Choroid plexus epithelial cell (primary cell): Measurements from ENCODE around the gene SPSB2.

Experiments used
- DNase-seq: peaks from one replicate; pipeline ENCODE4 v3.0.0-alpha.2; 2010; ENCODE audit warnings: low read depth
- H3K4me3 ChIP-seq: 2 replicates; pipeline ENCODE4 v1.5.1; 2011; ENCODE audit warnings: low read depth, mild to moderate bottlenecking, control low read depth, low read length, moderate library complexity
- CTCF ChIP-seq: conservative IDR thresholded peaks from 2 replicates; pipeline ENCODE4 v1.5.1; 2011; ENCODE audit warnings: low read depth, mild to moderate bottlenecking, control low read depth, inconsistent platforms, low read length, moderate library complexity

SPSB2 gene

GRCh38 chr12:6838854-6839253 is 34.2 kb downstream of the SPSB2 start:
- TF ChIP-seq CTCF: no peak
- no peak overlapping the region for H3K4me3 ChIP-seq
- no peak for DNase-seq

GRCh38 chr12:6837370-6838060 is 35.6 kb downstream of the SPSB2 start:
- no peak for DNase-seq
- no peak for TF ChIP-seq CTCF
- no peak overlapping the region for H3K4me3 ChIP-seq

- no peak for TF ChIP-seq CTCF
- DNase-seq: no peak
- no peak overlapping the region for H3K4me3 ChIP-seq
Observed at GRCh38 chr12:6836851-6837250, 36.3 kb downstream of the SPSB2 start.

GRCh38 chr12:6834873-6835272 is 38.2 kb downstream of the SPSB2 start:
- no peak for DNase-seq
- TF ChIP-seq CTCF: no peak
- H3K4me3 ChIP-seq: no peak overlapping the region

GRCh38 chr12:6834254-6834653 is 38.8 kb downstream of the SPSB2 start:
- DNase-seq: no peak
- TF ChIP-seq CTCF: no peak
- no peak overlapping the region for H3K4me3 ChIP-seq

GRCh38 chr12:6833189-6833890 is 39.8 kb downstream of the SPSB2 start:
- no peak overlapping the region for H3K4me3 ChIP-seq
- no peak for TF ChIP-seq CTCF
- DNase-seq: no peak

- no peak for DNase-seq
- no peak overlapping the region for H3K4me3 ChIP-seq
- TF ChIP-seq CTCF: no peak
Observed at GRCh38 chr12:6832125-6832524, 41.0 kb downstream of the SPSB2 start.
